SK-N-SH treated with all-trans-retinoic acid at 6 μM for 48 hours (cell line): ENCODE data around the gene CDKN2AIPNL.
A peak's percentile ranks its signal among the peaks of the same experiment; 100 is the strongest.

Experiments
- ATAC-seq: fragments of 200-7000 bp; cut with Tn5 transposase; 3 replicates; pipeline ENCODE4 v1.9.1; 2020; ENCODE audit warnings: mild to moderate bottlenecking, moderate library complexity
- ARNTL ChIP-seq: fragments of 450-650 bp; formaldehyde crosslinking; IDR thresholded peaks from 2 replicates; pipeline ENCODE4 v1.5.0; 2020; ENCODE audit warnings: low read depth, mild to moderate bottlenecking, moderate library complexity, borderline replicate concordance
- BACH2 ChIP-seq: fragments of 250-450 bp; sonication (Bioruptor Pico); IDR thresholded peaks from 2 replicates; pipeline ENCODE4 v1.9.0; 2021; ENCODE audit warnings: mild to moderate bottlenecking, borderline replicate concordance
- CREB5 ChIP-seq: fragments of 250-450 bp; sonication (Bioruptor Pico); IDR thresholded peaks from 2 replicates; pipeline ENCODE4 v1.5.1; 2020; ENCODE audit warnings: low read depth, mild to moderate bottlenecking, moderate library complexity
- CSDC2 ChIP-seq: fragments of 250-450 bp; sonication (Bioruptor Pico); IDR thresholded peaks from 2 replicates; pipeline ENCODE4 v1.5.0; 2020; ENCODE audit warnings: mild to moderate bottlenecking, moderate library complexity
- CSRNP3 ChIP-seq: fragments of 250-450 bp; sonication (Bioruptor Pico); IDR thresholded peaks from 2 replicates; pipeline ENCODE4 v1.5.1; 2021; ENCODE audit warnings: mild to moderate bottlenecking, moderate library complexity
- ESRRG ChIP-seq: fragments of 250-450 bp; sonication (Bioruptor Pico); IDR thresholded peaks from 2 replicates; pipeline ENCODE4 v1.6.1; 2021; ENCODE audit warnings: mild to moderate bottlenecking
- GLIS3 ChIP-seq: fragments of 250-450 bp; sonication (Bioruptor Pico); IDR thresholded peaks from 2 replicates; pipeline ENCODE4 v1.5.0; 2020; ENCODE audit warnings: mild to moderate bottlenecking, moderate library complexity
- ISL1 ChIP-seq: fragments of 250-450 bp; sonication (Bioruptor Pico); IDR thresholded peaks from 2 replicates; pipeline ENCODE4 v2.1.2; 2022; ENCODE audit warnings: mild to moderate bottlenecking, moderate library complexity
- OSR1 ChIP-seq: fragments of 250-450 bp; sonication (Bioruptor Pico); IDR thresholded peaks from 2 replicates; pipeline ENCODE4 v1.8.0; 2022; ENCODE audit warnings: moderate library complexity, mild to moderate bottlenecking, inconsistent platforms
- PATZ1 ChIP-seq: fragments of 250-450 bp; sonication (Bioruptor Pico); IDR thresholded peaks from 2 replicates; pipeline ENCODE4 v1.8.0; 2020; ENCODE audit warnings: mild to moderate bottlenecking, moderate library complexity, borderline replicate concordance
- PPARA ChIP-seq: fragments of 250-450 bp; sonication (Bioruptor Pico); IDR thresholded peaks from 2 replicates; pipeline ENCODE4 v1.5.0; 2020; ENCODE audit warnings: mild to moderate bottlenecking, borderline replicate concordance
- RARB ChIP-seq: fragments of 250-450 bp; sonication (Bioruptor Pico); IDR thresholded peaks from 2 replicates; pipeline ENCODE4 v1.8.0; 2021; ENCODE audit warnings: mild to moderate bottlenecking, moderate library complexity
- SNAI2 ChIP-seq: fragments of 250-450 bp; sonication (Bioruptor Pico); IDR thresholded peaks from 2 replicates; pipeline ENCODE4 v1.5.0; 2020; ENCODE audit warnings: mild to moderate bottlenecking, moderate library complexity
- TCF4 ChIP-seq: fragments of 250-450 bp; sonication (Bioruptor Pico); IDR thresholded peaks from 2 replicates; pipeline ENCODE4 v1.8.0; 2021; ENCODE audit warnings: mild to moderate bottlenecking, moderate library complexity, borderline replicate concordance
- TOX ChIP-seq: fragments of 250-450 bp; sonication (Bioruptor Pico); IDR thresholded peaks from 2 replicates; pipeline ENCODE4 v1.8.0; 2021; ENCODE audit warnings: mild to moderate bottlenecking, moderate library complexity, borderline replicate concordance
- ZC3H10 ChIP-seq: fragments of 250-450 bp; sonication (Bioruptor Pico); IDR thresholded peaks from 2 replicates; pipeline ENCODE4 v1.5.1; 2021; ENCODE audit warnings: mild to moderate bottlenecking, moderate library complexity
- ZFP3 ChIP-seq: fragments of 250-450 bp; sonication (Bioruptor Pico); IDR thresholded peaks from 2 replicates; pipeline ENCODE4 v1.5.0; 2020; ENCODE audit warnings: mild to moderate bottlenecking, moderate library complexity
- ZFP30 ChIP-seq: fragments of 450-650 bp; formaldehyde crosslinking; IDR thresholded peaks from 2 replicates; pipeline ENCODE4 v1.5.0; 2022; ENCODE audit warnings: mild to moderate bottlenecking, moderate library complexity
- ZNF565 ChIP-seq: fragments of 450-650 bp; formaldehyde crosslinking; conservative IDR thresholded peaks from 2 replicates; pipeline ENCODE4 v1.5.0; 2020; ENCODE audit warnings: low read depth, mild to moderate bottlenecking, moderate library complexity
- ZNF70 ChIP-seq: fragments of 450-650 bp; formaldehyde crosslinking; IDR thresholded peaks from 2 replicates; pipeline ENCODE4 v1.5.0; 2020; ENCODE audit warnings: mild to moderate bottlenecking, moderate library complexity
- ZNF8 ChIP-seq: fragments of 450-650 bp; formaldehyde crosslinking; IDR thresholded peaks from 2 replicates; pipeline ENCODE4 v1.5.0; 2020; ENCODE audit warnings: mild to moderate bottlenecking, moderate library complexity
- TF ChIP-seq, protein P1 (sequence below): fragments of 250-450 bp; sonication (Bioruptor Pico); IDR thresholded peaks from 2 replicates; pipeline ENCODE4 v1.8.0; 2021; ENCODE audit warnings: low read depth, mild to moderate bottlenecking, moderate library complexity, borderline replicate concordance

CDKN2AIPNL gene

GRCh38 chr5:134445856-134446818, 34.5 kb upstream of the CDKN2AIPNL start:
- TF ChIP-seq ZNF8 (CRISPR knock-in tag) (no peak), ESRRG (CRISPR knock-in tag) (no peak), PATZ1 (no peak), TOX (no peak), OSR1 (CRISPR knock-in tag) (no peak), ZC3H10 (no peak), TCF4 (CRISPR knock-in tag) (no peak), CREB5 (CRISPR knock-in tag) (no peak), ZNF70 (CRISPR knock-in tag) (no peak), ARNTL (no peak), RARB (CRISPR knock-in tag) (no peak), ZFP30 (CRISPR knock-in tag) (no peak), ISL1 (CRISPR knock-in tag) (no peak), PPARA (CRISPR knock-in tag) (no peak)
- TF ChIP-seq, protein P1, sequence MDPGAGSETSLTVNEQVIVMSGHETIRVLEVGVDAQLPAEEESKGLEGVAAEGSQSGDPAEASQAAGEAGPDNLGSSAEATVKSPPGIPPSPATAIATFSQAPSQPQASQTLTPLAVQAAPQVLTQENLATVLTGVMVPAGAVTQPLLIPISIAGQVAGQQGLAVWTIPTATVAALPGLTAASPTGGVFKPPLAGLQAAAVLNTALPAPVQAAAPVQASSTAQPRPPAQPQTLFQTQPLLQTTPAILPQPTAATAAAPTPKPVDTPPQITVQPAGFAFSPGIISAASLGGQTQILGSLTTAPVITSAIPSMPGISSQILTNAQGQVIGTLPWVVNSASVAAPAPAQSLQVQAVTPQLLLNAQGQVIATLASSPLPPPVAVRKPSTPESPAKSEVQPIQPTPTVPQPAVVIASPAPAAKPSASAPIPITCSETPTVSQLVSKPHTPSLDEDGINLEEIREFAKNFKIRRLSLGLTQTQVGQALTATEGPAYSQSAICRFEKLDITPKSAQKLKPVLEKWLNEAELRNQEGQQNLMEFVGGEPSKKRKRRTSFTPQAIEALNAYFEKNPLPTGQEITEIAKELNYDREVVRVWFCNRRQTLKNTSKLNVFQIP (CRISPR knock-in tag): no peak
- ATAC-seq: peak; percentile 39; the same call in 2 of the 3 replicates

- TF ChIP-seq CREB5 (CRISPR knock-in tag) (no peak), BACH2 (no peak), GLIS3 (CRISPR knock-in tag) (no peak), ZFP30 (CRISPR knock-in tag) (no peak), TOX (no peak), ZNF565 (CRISPR knock-in tag) (no peak), ZC3H10 (no peak)
- TF ChIP-seq, protein P1 (CRISPR knock-in tag): no peak
- no peak for ATAC-seq
Observed at GRCh38 chr5:134444941-134445471, 33.3 kb upstream of the CDKN2AIPNL start.

GRCh38 chr5:134440201-134440755, 28.6 kb upstream of the CDKN2AIPNL start:
- ATAC-seq: no peak
- TF ChIP-seq ZNF70 (CRISPR knock-in tag) (no peak), TCF4 (CRISPR knock-in tag) (no peak), CREB5 (CRISPR knock-in tag) (no peak), BACH2 (no peak), CSDC2 (CRISPR knock-in tag) (no peak), ESRRG (CRISPR knock-in tag) (no peak), ZC3H10 (no peak), ZNF565 (CRISPR knock-in tag) (no peak), ISL1 (CRISPR knock-in tag) (no peak), PATZ1 (no peak), TOX (no peak), OSR1 (CRISPR knock-in tag) (no peak), CSRNP3 (no peak), PPARA (CRISPR knock-in tag) (no peak), ZFP3 (CRISPR knock-in tag) (no peak), ZFP30 (CRISPR knock-in tag) (no peak), ARNTL (no peak), SNAI2 (no peak)
